ENCODE results near the gene BABAM1. TPM values are rescaled to one million over a fixed set of nuclear protein-coding genes. Genes with fewer than 3 reads are reported as not detected.

Gene BABAM1
- total and polyA plus RNA-seq, 2 of the 4 experiments (the other 2 are of a cell fraction): 95.1 to 101 TPM

GRCh38 chr19:17236811-17237543, 30.3 kb upstream of the BABAM1 start (continued):
- no peak for TF ChIP-seq RCOR1 (IDR thresholded peaks at IDR 0.05; ENCODE audit: insufficient replicate concordance, low read length)
- TF ChIP-seq BHLHE40 (IDR thresholded peaks at IDR 0.05; ENCODE audit: low read depth, low read length): no peak

- H3K4ac ChIP-seq (ENCODE audit: low read depth, low read length): no peak overlapping the region
- no peak overlapping the region for H4K5ac ChIP-seq (ENCODE audit: low read depth, low read length)
- H3K4me1 ChIP-seq (ENCODE audit: control insufficient read depth, insufficient read depth, low read length): peaks cover 14% of the 10 kb centered on the region
- H3K27me3 ChIP-seq (ENCODE audit: control insufficient read depth, insufficient read depth, low read length): no peaks in the 10 kb centered on the region
- ChIA-PET CTCF (no interaction called here), POLR2A (ENCODE audit: unreplicated experiment) (no interaction called here)
- H3K18ac ChIP-seq (ENCODE audit: low read depth, low read length): no peak overlapping the region
- H2AK5ac ChIP-seq (ENCODE audit: low read depth, low read length): no peak overlapping the region
- no peak overlapping the region for H2AK9ac ChIP-seq (replicated peaks; ENCODE audit: low read depth, low read length, poor library complexity)
- peaks cover 9% of the 10 kb centered on the region for H3K9me1 ChIP-seq (ENCODE audit: insufficient read depth, low read length)
- in situ Hi-C loops (cut with MboI; ENCODE audit: low sequenced_read_pairs) (no loop called here), intact Hi-C loops (cut with micrococcal nuclease) (no loop called here), dilution Hi-C loops (cut with HindIII; ENCODE audit: low sequenced_read_pairs, unreplicated experiment) (no loop called here)
- 91% methylated on average over 4 of the region's 13 CpGs; no CpG with 5 or more reads in 1 of the 2 experiments for WGBS, 2 experiments (ENCODE audit: extremely low coverage in 2 of 2, insufficient read length in 1 of 2)
- peaks cover 29% of the 10 kb centered on the region for H4K20me1 ChIP-seq (ENCODE audit: insufficient read depth, low read length)
- no peak overlapping the region for H3K27ac ChIP-seq (ENCODE audit: insufficient read depth, low read length)
- H4K8ac ChIP-seq (ENCODE audit: low read depth in 2 of 2, low read length in 2 of 2): no peak overlapping the region
- no peak overlapping the region for H2BK20ac ChIP-seq (ENCODE audit: low read depth, low read length)
- no peak overlapping the region for H3K14ac ChIP-seq (replicated peaks; ENCODE audit: low read depth, low read length)
- no peak overlapping the region for H3K56ac ChIP-seq (ENCODE audit: extremely low read depth, insufficient read depth, low read length)
- no peak overlapping the region for H4K91ac ChIP-seq (ENCODE audit: insufficient read depth, low read depth, low read length)
- H3K36me3 ChIP-seq (ENCODE audit: control insufficient read depth, insufficient read depth, low read length): peaks cover 21% of the 10 kb centered on the region
- no peak overlapping the region for H2BK120ac ChIP-seq (ENCODE audit: low read depth, low read length)
- H3K9me3 ChIP-seq (ENCODE audit: control insufficient read depth, insufficient read depth, low read length): no peaks in the 10 kb centered on the region
- H3K23ac ChIP-seq (ENCODE audit: low read depth, low read length): no peak overlapping the region
- peaks cover 48 to 64% of the 10 kb centered on the region in 2 experiments for H3K79me1 ChIP-seq (ENCODE audit: low read depth in 1 of 2, low read length in 2 of 2)
- H2BK5ac ChIP-seq (ENCODE audit: low read depth, low read length, poor library complexity, severe bottlenecking): no peak overlapping the region
- no TSS peak for BruUV-seq (replicated peaks)
- no peak overlapping the region for H3K9ac ChIP-seq (ENCODE audit: low read depth, low read length)
- no peak overlapping the region for H3K4me3 ChIP-seq (ENCODE audit: insufficient read depth, low read depth, low read length)
- DNase-seq (no peak), ATAC-seq (ENCODE audit: low read depth) (no peak)
- H2AFZ ChIP-seq (replicated peaks; ENCODE audit: low read length, poor library complexity): no peak overlapping the region
- H2BK15ac ChIP-seq (ENCODE audit: low read depth, low read length): no peak overlapping the region
- no peak overlapping the region for H3K4me2 ChIP-seq (ENCODE audit: low read depth, low read length)
- TF ChIP-seq CEBPB (IDR thresholded peaks at IDR 0.05; ENCODE audit: low read depth, low read length): no peak
- TF ChIP-seq BHLHE40 (IDR thresholded peaks at IDR 0.05; ENCODE audit: low read depth, low read length): no peak
- no peak for TF ChIP-seq FOS (IDR thresholded peaks at IDR 0.05; ENCODE audit: low read depth, low read length)
- no peak for TF ChIP-seq CHD1 (IDR thresholded peaks at IDR 0.05; ENCODE audit: low read depth, low read length)
- TF ChIP-seq RCOR1 (IDR thresholded peaks at IDR 0.05; ENCODE audit: insufficient replicate concordance, low read length): no peak
- no peak for TF ChIP-seq RFX5 (IDR thresholded peaks at IDR 0.05; ENCODE audit: low read depth, low read length)
- no peak for TF ChIP-seq USF2 (IDR thresholded peaks at IDR 0.05; ENCODE audit: low read depth, low read length)
- TF ChIP-seq SMC3 (IDR thresholded peaks at IDR 0.05; ENCODE audit: low read depth, low read length): no peak
- TF ChIP-seq MXI1 (IDR thresholded peaks at IDR 0.05; ENCODE audit: borderline replicate concordance, low read depth, low read length): no peak
- TF ChIP-seq ELK1 (IDR thresholded peaks at IDR 0.05; ENCODE audit: borderline replicate concordance, low read depth, low read length): no peak
- no peak for TF ChIP-seq NFE2L2 (IDR thresholded peaks at IDR 0.05; ENCODE audit: low read depth, low read length)
These were observed 29.2 kb upstream of the BABAM1 start for GRCh38 chr19:17237747-17238706.
